Measurements from ENCODE around the gene VPS37B.

Gene VPS37B

GRCh38 chr12:122842505-122843405 lies 53.2 kb downstream of the VPS37B start:
- no peak for DNase-seq (ENCODE audit: extremely low read depth in 1 of 2, low read depth in 1 of 2)

DNA sequence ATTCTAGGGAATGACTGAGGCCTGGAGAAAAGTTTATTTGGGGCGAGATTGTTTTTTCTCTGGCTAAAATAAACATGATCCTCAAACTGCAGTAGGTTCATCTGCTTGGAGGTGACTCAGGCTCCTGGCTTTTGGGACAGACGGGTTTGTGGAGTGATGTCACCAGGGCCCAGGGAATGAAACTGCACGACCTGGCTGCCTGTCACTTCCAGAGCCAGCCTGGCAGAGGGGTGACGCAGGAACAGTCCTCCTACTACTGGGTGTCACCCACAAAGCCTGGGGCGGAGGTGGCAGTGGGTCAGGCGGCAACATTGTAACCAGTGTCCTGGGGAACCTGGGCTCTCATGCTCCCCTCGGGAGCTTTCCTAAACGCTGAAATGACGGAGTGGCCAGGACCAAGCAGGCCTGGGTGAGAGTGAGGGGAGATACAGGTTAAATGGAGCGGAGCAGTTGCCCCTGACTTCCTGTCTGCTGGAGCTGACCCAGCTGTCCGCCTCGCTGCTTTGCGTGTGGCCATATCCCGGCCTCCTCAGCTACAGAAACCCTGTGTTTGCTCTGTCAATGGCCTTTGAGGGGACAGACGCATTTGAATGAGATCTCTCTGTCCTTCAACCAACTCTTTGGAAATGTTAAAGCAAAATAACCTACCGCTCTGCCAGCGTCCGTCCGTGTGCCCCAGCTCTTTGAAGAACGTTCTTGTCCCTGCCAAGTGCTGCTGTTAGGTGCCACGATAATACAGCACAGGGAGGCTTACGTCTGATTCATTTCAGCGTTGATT lies 54.2 kb downstream of the VPS37B start:
- DNase-seq (ENCODE audit: extremely low read depth in 1 of 2, low read depth in 1 of 2), result no peak

DNA sequence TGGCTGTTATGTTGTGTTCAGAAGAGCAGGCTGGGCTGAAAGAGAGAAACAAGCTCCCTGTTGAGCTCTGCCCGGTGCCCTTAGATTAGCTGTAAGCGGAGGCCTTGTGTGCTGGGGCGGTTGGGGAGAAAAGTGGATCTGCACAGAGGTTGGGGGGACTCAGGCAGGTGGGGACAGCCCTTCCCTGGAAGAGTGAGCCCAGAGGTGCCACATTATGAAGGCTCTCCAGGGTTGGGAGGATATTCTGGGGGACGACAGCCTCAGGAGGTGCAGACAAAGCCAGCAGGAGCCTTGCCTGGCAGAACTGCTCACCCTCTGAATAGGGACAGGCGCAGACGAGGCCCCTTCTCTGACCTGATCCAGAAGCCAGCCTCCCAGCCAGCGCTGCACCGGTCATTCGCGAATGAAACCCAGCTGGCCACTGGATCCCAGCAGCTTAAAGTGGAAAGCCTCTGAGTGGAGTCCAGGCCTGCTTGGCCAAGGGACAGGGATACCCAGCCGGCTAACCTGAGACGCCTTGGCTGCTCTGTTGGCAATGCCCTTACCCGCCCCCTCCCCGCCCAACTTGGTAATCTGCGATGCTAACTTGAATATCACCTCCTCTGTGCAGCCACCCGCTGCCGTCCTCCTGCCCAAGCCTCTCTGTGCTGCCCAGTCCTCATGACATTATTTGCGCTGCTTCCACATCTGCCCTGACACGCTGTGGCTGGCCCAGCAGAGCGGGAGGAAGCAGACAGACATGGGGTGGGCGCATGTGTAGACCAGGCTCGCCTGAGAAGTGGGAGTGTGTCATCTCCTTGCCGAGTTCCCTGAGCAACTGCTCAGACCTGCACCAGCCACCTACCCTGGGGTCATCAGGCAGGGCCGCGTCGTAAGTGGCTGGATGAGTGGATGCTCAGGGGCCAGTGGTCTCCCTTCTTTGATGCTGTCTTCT lies 55.1 kb downstream of the VPS37B start:
- no peak for DNase-seq (ENCODE audit: extremely low read depth in 1 of 2, low read depth in 1 of 2)

GRCh38 chr12:122839907-122840554 lies 55.9 kb downstream of the VPS37B start:
- no peak for DNase-seq (ENCODE audit: extremely low read depth in 1 of 2, low read depth in 1 of 2)

DNA sequence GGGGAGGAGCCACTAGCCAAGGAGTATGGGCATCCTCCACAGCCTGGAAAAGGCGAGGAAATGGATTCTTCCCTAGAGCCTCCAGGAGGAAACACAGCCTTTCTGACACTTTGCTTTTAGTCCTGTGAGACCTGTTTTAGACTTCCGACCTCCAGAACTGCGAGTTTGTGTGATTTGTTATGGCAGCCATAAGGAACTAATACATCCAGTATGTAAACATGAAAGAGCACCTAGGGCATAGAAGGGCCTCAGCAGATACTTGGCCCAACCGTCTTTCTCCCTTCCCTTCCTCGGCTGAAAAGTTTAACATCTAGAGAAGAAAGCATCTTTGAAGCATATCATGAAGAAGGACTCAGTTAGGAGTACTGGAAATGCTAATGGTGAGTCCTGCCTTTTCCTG lies 57.1 kb downstream of the VPS37B start:
- DNase-seq (ENCODE audit: extremely low read depth in 1 of 2, low read depth in 1 of 2), result no peak

GRCh38 chr12:122837306-122838265 lies 58.3 kb downstream of the VPS37B start:
- no peak for DNase-seq (ENCODE audit: extremely low read depth in 1 of 2, low read depth in 1 of 2)

- no peak for DNase-seq (ENCODE audit: extremely low read depth in 1 of 2, low read depth in 1 of 2)
These were observed 59.6 kb downstream of the VPS37B start for GRCh38 chr12:122836027-122836921.

GRCh38 chr12:122835750-122836026 lies 60.2 kb downstream of the VPS37B start:
- DNase-seq (ENCODE audit: extremely low read depth in 1 of 2, low read depth in 1 of 2), result no peak

DNA sequence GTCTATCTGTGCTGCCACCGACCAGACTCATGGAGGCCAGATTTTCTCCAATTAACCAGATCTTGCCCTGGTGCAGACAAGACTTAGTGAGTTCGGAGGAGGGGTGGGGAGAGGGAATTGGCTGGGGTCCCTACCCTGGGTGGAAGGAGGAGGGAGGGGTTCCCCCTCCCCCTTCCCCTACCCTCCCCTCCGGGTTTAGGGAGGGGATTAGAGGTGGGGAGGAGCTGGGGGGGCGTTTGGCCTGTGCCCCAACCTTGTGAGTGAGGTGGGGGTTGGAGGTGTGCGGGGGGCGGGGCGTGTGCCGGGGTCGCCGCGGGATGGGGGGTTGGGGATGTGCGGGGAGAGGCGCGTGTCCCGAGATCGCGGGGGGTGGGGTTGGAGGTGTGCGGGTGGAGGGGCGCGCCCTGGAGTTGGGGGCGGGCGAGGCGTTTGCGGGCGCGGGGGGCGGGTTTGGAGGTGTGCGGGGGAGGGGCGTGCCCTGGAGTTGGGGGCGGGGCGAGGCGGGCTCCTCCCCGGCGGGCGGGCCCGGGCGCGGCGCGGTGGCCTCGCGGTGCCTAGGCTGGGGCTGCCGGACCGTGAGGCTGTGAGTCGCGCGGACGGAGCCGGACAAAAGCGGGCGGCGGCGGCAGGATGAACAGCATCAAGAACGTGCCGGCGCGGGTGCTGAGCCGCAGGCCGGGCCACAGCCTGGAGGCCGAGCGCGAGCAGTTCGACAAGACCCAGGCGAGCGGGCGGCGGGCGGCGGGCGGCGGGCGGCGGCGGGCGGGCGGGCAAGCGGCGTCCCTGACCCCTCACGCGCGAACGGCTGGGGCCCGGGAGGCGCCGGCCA lies 60.8 kb downstream of the VPS37B start, which contains the start of gene HIP1R:
Gene HIP1R, plus strand, starts transcription at position 537 of the 829 bp plus-strand sequence. Its CDS starts 94 bp downstream, at position 631.
- DNase-seq (ENCODE audit: extremely low read depth in 1 of 2, low read depth in 1 of 2), result peak in 1 of 2 donors; percentile 48

DNA sequence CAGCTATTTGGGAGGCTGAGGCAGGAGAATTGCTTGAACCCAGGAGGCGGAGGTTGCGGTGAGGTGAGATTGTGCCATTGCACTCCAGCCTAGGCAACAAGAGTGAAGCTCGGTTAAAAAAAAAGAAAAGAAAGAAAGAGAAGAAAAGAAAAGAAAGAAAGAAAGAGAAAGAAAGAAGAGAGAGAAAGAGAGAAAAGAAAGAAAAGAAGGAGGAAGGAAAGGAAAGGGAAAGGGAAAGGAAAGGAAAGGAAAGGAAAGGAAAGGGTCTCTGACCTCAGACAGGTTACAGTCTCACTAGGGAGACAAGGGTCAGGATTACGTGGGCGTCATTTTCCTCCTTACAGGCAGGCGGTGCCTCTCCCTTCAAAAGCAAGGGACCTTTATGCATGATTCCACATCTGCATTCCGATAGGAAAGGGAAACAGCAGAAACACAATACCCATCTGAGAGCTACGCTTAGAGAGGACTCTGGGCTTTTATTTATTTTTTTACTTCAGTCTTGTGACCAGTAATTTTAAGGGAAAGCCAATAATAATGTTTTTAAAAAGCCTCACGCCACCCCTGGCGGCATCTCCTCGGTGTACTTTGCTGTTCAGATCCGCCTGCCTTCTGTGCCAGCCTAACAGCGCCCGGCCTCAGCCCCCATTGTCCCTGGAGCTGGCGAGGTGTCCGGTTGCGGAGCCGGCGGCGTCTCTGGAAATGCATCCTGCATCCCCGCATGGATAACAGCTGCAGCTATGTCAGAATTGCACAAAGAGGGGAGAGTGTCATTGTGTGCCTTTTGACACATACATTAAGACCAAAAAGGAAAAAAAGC lies 61.6 kb downstream of the VPS37B start:
- DNase-seq (ENCODE audit: extremely low read depth in 1 of 2, low read depth in 1 of 2), result no peak

DNA sequence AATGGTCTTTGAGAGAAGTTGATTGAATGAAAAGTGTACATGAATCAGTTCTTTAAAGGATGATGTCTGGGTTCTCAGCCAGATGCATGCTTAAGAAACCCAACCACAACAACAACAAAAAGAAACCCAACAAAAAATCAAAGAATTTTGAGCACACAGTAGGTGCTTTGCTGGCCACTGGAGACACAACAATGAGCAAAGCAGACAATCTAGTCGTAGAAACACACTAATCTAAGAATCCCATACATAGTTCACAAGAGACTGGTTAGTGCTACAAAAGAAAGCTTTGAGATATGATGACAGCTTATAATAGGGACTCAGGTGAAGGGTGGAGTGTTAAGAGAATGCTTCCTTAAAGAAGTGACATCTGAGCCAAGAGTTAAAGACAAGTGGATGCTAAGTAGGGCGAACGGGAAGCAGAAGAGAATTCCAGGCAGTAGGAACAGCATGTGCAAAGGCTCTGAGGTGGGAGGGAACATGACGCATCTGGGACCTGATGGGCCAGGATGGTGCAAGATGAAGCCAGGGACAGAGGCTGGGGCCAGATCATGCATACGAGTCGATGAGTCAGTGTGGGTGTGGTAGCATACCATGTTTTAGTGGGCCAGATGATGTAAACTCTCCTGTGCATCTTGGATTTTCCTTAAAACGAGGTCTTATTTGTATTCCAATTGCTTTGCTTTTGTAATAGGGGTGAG lies 65.3 kb downstream of the VPS37B start:
- DNase-seq (ENCODE audit: extremely low read depth in 1 of 2, low read depth in 1 of 2), result no peak

DNA sequence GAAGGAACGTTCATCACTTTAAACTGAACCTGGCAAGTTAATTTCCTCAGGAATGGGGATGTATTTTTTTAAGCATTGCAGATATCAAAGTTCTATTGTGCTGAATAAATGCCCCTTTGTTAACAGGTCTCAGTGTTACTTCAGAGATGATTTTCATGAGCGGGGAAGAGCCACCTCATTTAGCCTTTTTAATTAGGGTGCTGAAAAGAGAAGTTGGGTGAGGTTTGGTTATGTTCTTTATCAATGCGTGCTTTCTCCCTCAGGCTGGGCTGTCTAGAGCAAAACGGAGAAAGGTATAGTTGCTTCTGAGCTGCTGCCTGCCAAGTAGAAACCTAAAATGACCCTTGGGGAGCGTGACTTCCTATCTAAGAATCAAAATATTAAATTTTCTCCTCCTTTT lies 68.7 kb downstream of the VPS37B start:
- DNase-seq (ENCODE audit: extremely low read depth in 1 of 2, low read depth in 1 of 2), result no peak

GRCh38 chr12:122825773-122826724 lies 69.9 kb downstream of the VPS37B start:
- no peak for DNase-seq (ENCODE audit: extremely low read depth in 1 of 2, low read depth in 1 of 2)

DNA sequence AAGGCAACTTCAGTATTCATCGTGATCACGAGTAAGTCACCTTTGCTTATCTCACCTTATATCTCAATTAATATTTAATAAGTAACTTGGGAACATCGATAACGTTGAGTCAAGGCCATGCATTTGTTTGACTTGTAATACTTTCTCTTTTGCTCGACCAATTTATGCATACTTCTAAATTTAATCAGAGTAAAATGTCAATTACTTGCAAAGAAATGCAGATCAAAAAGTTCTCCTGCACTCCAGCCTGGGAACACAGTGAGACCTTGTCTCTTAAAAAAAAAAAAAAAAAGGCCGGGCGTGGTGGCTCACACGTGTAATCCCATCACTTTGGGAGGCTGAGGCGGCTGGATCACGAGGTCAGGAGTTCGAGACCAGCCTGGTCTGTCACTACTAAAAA lies 72.5 kb downstream of the VPS37B start:
- no peak for DNase-seq (ENCODE audit: extremely low read depth in 1 of 2, low read depth in 1 of 2)

- no peak for DNase-seq (ENCODE audit: extremely low read depth in 1 of 2, low read depth in 1 of 2)
These were observed 75.1 kb downstream of the VPS37B start for GRCh38 chr12:122820838-122821271.
